Lung microvascular endothelial cell (primary cell): ENCODE data around the gene GLB1L2. TPM values are rescaled to one million over a fixed set of nuclear protein-coding genes. Genes with fewer than 3 reads are reported as not detected.

Experiments
- DNase-seq, 2 donors: peaks; one replicate each; pipeline versions ENCODE4 v3.0.0 to v3.0.0-alpha.2; 2010; ENCODE audit warnings: low read depth in 2 of 2
- total RNA-seq: library from RNA; depleted of rRNA; stranded (reverse); fragments of >200 nt; gene quantifications from 2 replicates; pipeline ENCODE4 v1.2.1, GENCODE V29; 2014

GLB1L2 gene
- total RNA-seq, 1 donor from 2014 or later, result under 0.01 TPM

DNA sequence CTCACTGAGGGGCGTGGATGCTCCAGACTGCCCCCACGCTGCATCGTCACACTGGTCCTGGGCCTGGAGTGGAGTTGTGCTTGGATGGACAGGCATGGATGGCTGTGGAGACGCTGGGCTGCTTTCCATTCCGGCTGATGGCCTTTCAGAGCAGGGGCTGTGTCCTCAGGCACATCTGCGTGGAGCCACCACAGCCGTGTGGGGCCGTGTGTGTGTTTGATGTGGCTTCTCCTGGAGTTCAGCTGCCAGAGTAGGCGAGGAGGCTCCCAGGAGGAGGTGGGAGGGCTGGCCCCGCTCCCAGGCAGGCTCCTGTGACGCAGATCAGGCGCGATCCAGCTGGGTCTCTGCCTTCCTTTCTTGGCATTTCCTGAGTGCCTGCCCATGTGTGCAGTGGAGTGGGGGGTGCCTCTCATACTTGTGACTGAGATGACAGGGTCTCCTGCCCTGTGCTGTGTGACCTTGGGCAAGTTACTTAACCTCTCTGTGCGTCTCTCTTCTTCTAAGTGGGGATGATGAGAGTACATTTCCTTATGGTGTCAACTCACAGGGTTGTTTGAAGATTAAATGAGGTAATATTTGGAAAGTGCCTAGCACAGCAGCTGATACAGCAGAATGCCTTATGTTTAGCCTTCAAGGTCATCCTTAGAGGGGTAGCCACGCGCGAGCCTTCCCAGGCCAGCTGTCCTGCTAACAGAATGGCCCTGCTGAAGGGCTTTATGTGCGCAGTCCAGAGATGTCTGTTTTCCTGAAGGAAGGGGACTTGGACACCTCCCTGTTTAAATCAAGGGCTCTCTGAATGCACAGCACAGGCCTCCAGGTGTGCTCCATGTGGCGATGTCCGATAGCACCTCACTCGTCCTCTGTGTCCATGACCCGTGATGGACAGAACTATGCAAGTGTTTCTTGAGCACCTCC, 33.5 kb downstream of the GLB1L2 start:
- no peak for DNase-seq

GRCh38 chr11:134366254-134366653, 34.5 kb downstream of the GLB1L2 start:
- no peak for DNase-seq

- no peak for DNase-seq
These were observed 36.0 kb downstream of the GLB1L2 start for GRCh38 chr11:134367781-134368180.

- no peak for DNase-seq
These were observed 38.1 kb downstream of the GLB1L2 start for GRCh38 chr11:134369656-134370525.

GRCh38 chr11:134370526-134371435, 39.0 kb downstream of the GLB1L2 start:
- no peak for DNase-seq

DNA sequence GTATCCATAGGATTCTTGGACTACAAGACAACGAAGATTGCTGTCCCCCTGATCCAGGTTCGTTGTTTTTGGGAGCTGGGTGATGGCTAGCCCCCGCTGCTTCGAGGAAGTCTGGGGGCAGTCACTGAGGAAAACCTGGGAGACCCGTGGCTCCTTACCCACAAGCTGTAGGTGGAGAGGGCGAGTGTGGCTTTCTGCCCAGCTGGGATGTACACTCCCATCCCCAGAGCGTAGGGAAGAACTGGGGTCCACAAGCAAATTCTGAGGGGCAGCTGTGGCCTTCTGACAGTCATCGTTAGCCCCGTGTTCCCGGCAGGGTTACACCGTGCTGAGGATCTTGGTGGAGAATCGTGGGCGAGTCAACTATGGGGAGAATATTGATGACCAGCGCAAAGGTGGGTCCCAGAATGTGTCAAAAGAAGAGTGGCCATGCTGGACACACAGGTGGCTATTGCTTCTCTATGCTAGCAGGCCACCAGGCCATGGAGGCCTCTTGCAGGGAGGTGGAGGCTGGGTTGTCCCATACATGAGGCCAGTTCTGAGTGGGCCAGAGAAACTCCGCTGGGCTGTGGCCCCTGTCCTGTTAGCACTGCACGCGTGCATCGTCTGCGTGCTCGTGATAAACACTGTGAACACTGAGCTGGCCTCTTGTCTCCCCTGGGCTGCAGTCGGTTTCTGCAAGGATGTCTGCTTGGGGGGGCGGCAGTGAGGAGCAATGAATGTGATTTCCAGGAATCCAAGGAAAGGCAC, 39.8 kb downstream of the GLB1L2 start:
- no peak for DNase-seq

DNA sequence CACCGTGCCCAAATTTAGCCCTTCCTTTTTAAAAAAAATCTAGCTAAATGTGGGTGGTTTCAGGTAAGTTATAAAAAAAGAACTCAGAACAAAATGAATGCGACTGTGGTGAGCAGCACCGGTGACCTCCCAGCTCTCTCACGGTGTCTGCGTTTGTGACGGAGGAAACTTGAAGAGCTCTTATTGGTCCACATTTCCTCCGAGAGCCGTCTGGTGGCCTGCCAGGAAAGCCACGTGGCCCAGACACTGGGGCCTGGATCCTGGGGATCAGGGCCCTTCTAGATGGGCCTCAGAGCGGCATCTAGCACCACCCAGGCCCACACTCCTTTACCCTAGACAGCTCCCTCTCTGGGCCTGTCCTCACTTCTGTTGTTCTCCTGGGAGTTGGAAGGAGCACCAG, 40.7 kb downstream of the GLB1L2 start:
- no peak for DNase-seq

DNA sequence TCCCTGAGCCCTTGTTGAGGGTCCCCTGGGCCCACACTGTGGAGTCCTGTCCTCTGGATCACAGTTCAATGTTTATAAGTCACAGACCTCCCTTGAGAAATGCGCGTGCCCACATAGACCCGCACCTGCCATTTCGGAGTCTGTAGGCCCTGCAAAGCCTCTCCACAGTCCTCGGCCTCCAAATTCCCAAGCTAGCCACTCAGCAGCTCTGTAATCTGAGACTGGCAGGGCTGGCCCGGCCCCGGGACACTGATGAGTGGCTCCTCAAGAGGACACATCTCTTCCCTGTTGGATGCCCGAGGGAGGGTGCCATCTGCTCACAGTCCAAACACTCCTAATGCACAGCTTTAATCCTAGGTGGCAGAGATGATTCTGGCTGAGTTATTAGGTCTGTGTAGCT, 41.2 kb downstream of the GLB1L2 start:
- no peak for DNase-seq

GRCh38 chr11:134373591-134374052, 41.8 kb downstream of the GLB1L2 start:
- no peak for DNase-seq

DNA sequence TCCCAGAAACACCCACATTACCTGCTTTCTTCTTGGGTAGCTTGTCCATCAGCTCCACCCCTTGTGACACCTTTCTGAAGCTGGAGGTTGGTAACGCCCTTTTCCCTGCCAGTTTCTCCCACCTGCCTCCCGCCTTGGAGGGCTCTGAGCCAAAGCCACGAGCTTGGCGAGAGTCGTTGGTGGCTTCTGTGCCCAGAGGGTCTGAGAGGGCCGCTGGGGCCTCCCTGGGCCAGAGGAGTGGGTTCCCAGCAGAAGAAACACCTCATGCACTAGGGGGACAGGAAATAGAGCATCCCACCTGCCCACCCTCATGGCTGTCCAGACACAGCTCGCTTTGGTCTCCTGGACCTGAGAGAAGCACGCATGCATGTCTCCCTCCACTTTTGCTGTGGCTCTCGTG, 42.4 kb downstream of the GLB1L2 start:
- no peak for DNase-seq

- DNase-seq, result no peak
These were observed 43.2 kb downstream of the GLB1L2 start for GRCh38 chr11:134374891-134375550.

DNA sequence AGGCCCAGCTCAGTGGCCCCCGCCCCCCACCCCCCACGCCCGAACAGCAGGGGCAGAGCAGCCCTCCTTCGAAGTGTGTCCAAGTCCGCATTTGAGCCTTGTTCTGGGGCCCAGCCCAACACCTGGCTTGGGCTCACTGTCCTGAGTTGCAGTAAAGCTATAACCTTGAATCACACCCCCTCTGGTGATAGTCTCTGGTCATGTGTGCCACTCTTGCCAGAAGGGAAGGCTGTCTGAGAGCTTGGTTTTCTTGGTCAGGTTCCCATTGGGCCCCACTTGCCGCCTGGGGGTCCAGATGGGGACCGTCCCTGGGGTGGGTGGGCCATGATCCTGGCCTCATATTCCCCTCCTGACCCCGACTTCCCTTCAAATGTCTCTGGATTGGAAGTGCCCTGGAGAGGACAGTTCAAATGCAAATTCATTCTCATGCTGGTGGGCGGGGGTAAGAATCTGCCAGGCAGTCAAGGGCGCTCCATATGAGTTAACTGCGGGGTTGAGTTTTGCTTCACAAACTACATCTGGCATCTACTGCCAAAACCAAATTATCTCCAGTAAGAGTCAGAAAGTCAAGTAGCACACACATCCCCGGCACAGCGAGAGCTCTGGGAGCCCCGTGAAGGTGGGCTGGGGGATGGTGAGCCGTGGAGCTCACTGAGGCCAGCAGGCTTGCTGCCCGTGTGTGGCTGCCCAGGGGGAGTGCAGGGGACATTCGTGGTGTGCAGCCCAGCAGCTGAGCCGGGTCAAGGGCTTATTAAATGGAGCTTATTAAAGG, 44.5 kb downstream of the GLB1L2 start:
- DNase-seq, result no peak

GRCh38 chr11:134377876-134378275, 46.1 kb downstream of the GLB1L2 start:
- no peak for DNase-seq

GRCh38 chr11:134379241-134379640, 47.5 kb downstream of the GLB1L2 start:
- no peak for DNase-seq

- no peak for DNase-seq
These were observed 48.4 kb downstream of the GLB1L2 start for GRCh38 chr11:134380229-134380628.

DNA sequence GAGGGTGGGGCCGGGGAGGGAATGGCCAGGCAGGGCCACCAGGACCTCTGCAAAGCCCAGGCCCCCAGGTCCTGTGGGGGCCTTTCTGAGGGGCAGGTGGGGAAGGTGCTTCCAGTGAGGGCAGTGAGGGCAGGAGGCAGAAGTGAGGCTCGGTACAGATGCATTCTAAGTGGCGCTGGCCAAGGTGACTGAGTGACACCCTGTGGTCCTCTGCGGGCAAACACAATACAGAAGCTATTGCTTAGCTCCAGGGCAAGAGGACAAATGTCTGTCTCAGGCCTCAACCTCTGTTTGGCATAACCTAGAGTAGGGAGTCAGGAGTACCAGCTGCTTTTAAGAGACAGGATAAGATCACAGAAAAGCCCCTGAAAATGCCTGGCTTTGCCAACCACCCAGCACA, 49.0 kb downstream of the GLB1L2 start:
- DNase-seq, result no peak

DNA sequence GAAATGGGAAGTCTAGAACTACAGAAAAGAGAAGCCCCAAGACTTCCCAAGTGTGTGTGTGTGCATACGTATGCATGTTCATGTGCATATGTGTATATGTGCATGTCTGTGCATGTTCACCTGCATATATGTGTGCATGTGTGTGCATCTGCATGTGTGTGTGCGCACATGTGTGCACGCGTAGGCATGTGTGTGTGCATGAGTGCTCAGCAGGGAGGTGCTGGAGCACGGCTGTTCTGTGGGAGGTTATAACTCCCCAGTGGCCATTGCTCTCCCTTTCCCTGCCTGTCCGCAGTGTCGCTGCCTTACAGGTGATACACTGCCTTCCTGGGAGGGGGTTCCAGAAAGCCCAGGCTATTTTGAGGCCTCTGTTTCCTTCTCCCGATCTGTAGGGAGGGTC, 50.5 kb downstream of the GLB1L2 start:
- DNase-seq, result no peak

GRCh38 chr11:134382830-134383229, 51.0 kb downstream of the GLB1L2 start:
- DNase-seq, result no peak

GRCh38 chr11:134383576-134384221, 51.9 kb downstream of the GLB1L2 start:
- DNase-seq, result no peak
